Retinal pigment epithelial cell (primary cell): ENCODE measurements around the gene GNAT2.

Source experiments
- DNase-seq: peaks from one replicate; pipeline ENCODE4 v3.0.0-alpha.2; 2010; ENCODE audit warnings: low read depth
- H3K4me3 ChIP-seq: 2 replicates; pipeline ENCODE4 v1.5.1; 2011; ENCODE audit warnings: mild to moderate bottlenecking, low read length, control low read depth, moderate library complexity
- TF ChIP-seq, protein P1 (sequence below): conservative IDR thresholded peaks from 2 replicates; pipeline ENCODE4 v1.5.1; 2011; ENCODE audit warnings: low read depth, low read length, control low read depth, inconsistent platforms

The GNAT2 gene

GRCh38 chr1:109652402-109652801 lies 33.0 kb upstream of the GNAT2 start:
- no peak overlapping the region for H3K4me3 ChIP-seq
- TF ChIP-seq, protein P1, sequence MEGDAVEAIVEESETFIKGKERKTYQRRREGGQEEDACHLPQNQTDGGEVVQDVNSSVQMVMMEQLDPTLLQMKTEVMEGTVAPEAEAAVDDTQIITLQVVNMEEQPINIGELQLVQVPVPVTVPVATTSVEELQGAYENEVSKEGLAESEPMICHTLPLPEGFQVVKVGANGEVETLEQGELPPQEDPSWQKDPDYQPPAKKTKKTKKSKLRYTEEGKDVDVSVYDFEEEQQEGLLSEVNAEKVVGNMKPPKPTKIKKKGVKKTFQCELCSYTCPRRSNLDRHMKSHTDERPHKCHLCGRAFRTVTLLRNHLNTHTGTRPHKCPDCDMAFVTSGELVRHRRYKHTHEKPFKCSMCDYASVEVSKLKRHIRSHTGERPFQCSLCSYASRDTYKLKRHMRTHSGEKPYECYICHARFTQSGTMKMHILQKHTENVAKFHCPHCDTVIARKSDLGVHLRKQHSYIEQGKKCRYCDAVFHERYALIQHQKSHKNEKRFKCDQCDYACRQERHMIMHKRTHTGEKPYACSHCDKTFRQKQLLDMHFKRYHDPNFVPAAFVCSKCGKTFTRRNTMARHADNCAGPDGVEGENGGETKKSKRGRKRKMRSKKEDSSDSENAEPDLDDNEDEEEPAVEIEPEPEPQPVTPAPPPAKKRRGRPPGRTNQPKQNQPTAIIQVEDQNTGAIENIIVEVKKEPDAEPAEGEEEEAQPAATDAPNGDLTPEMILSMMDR: no peak
- DNase-seq: no peak

DNA sequence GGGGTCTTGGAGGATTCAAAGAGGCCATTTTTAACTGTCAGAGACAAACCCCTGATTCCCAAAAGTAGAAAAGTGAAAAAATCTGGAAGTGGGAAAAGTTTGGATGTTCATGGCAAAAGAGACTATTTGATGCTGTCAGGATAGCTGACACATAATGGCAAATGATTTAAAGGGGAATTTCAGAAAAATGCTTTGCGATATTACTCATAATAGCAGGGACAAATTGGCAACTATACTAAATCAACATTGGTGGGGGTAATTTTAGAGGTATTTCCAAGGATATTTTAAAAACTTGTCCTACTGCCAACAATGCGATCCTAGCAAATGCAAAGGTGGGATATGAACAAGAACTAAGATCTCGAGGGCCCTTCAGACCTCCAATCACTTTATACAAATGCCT lies 31.2 kb upstream of the GNAT2 start:
- no peak for DNase-seq
- TF ChIP-seq, protein P1: no peak
- no peak overlapping the region for H3K4me3 ChIP-seq

DNA sequence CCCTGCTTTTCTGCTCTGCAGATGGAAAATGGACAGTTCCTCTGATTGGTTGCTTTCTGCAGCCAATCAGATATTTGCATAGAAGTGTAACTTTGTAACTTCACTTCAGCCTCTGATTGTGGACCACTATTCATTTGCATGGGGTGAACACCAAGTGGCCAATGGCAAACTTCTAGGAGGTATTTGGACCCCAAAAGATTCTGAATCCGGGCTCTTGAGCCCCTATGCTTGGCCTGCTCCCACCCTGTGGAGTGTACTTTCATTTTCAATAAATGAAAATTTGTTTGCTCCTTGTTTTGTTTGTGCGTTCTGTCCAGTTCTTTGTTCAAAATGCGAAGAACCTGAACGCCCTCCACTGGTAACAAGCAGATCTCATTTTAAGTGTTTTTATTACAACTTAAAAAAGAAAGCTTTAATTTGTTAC lies 30.1 kb upstream of the GNAT2 start:
- H3K4me3 ChIP-seq: no peak overlapping the region
- TF ChIP-seq, protein P1: peak; percentile 7
- no peak for DNase-seq

- TF ChIP-seq, protein P1: no peak
- DNase-seq: no peak
- no peak overlapping the region for H3K4me3 ChIP-seq
Measured at GRCh38 chr1:109644670-109645069, 25.3 kb upstream of the GNAT2 start.

- TF ChIP-seq, protein P1: peak; percentile 90
- H3K4me3 ChIP-seq: no peak overlapping the region
- DNase-seq: no peak
Measured at GRCh38 chr1:109643385-109644230, 24.2 kb upstream of the GNAT2 start.

- DNase-seq: no peak
- TF ChIP-seq, protein P1: no peak
- H3K4me3 ChIP-seq: no peak overlapping the region
Measured at GRCh38 chr1:109642626-109643025, 23.2 kb upstream of the GNAT2 start.

DNA sequence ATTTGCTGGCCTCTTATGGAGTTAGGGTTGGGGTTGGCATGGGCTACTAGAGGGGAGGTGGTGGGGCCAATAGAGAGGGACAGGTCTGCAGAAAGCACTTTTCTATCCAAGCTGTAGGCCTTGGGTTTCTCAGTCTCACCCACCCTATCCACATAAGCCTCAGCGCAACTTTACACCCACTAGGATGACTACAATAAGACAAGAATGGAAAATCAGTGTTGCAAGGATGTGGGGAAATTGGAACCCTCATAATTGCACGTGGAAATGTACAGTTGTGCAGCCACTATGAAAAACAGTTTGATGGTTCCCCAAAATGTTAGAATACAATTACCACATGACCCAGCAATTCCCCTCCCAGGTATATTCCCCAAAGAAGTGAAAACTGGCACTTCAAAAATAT lies 22.4 kb upstream of the GNAT2 start:
- DNase-seq: no peak
- H3K4me3 ChIP-seq: no peak overlapping the region
- TF ChIP-seq, protein P1: no peak
